GM12878 (cell line): ENCODE results near the gene SPAG9. TPM values are rescaled to one million over a fixed set of nuclear protein-coding genes. Genes with fewer than 3 reads are reported as not detected.

Source experiments
- ATAC-seq: fragments of 200-7000 bp; cut with Tn5 transposase; 3 replicates; pipeline ENCODE4 v1.9.1; 2020; ENCODE audit warnings: mild to moderate bottlenecking, moderate library complexity
- BruUV-seq: library from RNA; stranded (reverse); fragments of 400-500 nt; replicated peaks from 2 replicates; lab custom pipeline; 2021; lab: Mats Ljungman, UMichigan
- CTCF ChIA-PET: fragments of 300-600 bp; sonication (Branson Sonifier 250); formaldehyde crosslinking; extraction: SDS; loops from one replicate; lab custom pipeline; 2021; ENCODE audit warnings: inconsistent platforms; lab: Yijun Ruan, JAX
- POLR2A ChIA-PET: fragments of 350-600 bp; formaldehyde crosslinking; extraction: SDS; loops from one replicate; lab custom pipeline; 2021; ENCODE audit warnings: inconsistent platforms; lab: Charles Lee
- RAD21 ChIA-PET: fragments of 300-600 bp; sonication (Branson Sonifier 250); formaldehyde crosslinking; loops from one replicate; lab custom pipeline; 2023; ENCODE audit warnings: antibody characterized with exemption; ENCODE audit not compliant: unreplicated experiment; lab: Charles Lee
- SMC1A ChIA-PET: fragments of 300-600 bp; sonication (Branson Sonifier 250); formaldehyde crosslinking; loops from one replicate; lab custom pipeline; 2023; ENCODE audit not compliant: unreplicated experiment, uncharacterized antibody; lab: Charles Lee
- DNase-seq: peaks from one replicate; pipeline ENCODE4 v3.0.0-alpha.2; 2011; ENCODE audit warnings: low read depth, low spot score
- FAIRE-seq: peaks from 3 replicates; lab custom pipeline; 2011; peaks lifted over from hg19 to GRCh38; lab: Jason Lieb, UNC
- H2AFZ ChIP-seq: 2 replicates; pipeline ENCODE4 v1.6.0; 2011; ENCODE audit warnings: low read depth, low read length, control low read depth; ENCODE audit not compliant: control insufficient read depth
- H3K27ac ChIP-seq: 2 replicates; pipeline ENCODE4 v1.5.1; 2011; ENCODE audit warnings: control low read depth; ENCODE audit not compliant: control insufficient read depth, insufficient read depth
- H3K27me3 ChIP-seq, 2 experiments: replicated peaks in 1 of 2; 2 replicates each; pipeline versions ENCODE4 v1.6.0 to v1.6.1; 2011; ENCODE audit warnings: low read length in 1 of 2; ENCODE audit not compliant: control insufficient read depth in 2 of 2, insufficient read depth in 2 of 2
- H3K36me3 ChIP-seq, 2 experiments: 2 replicates each; pipeline ENCODE4 v1.5.1; 2011; ENCODE audit warnings: low read length in 1 of 2; ENCODE audit not compliant: control insufficient read depth in 2 of 2, insufficient read depth in 2 of 2
- H3K4me1 ChIP-seq: 2 replicates; pipeline ENCODE4 v1.6.1; 2011; ENCODE audit warnings: mild to moderate bottlenecking, low read length, moderate library complexity, mixed read lengths; ENCODE audit not compliant: control insufficient read depth, insufficient read depth
- H3K4me2 ChIP-seq: 2 replicates; pipeline ENCODE4 v1.6.0; 2011; ENCODE audit warnings: control low read depth; ENCODE audit not compliant: control insufficient read depth, insufficient read depth
- H3K4me3 ChIP-seq: fragments of 200-600 bp; sonication (generic); 2 replicates; pipeline ENCODE4 v1.5.1; 2016
- H3K79me2 ChIP-seq: 2 replicates; pipeline ENCODE4 v1.6.0; 2011; ENCODE audit warnings: low read length; ENCODE audit not compliant: control insufficient read depth, insufficient read depth
- H3K9ac ChIP-seq: 2 replicates; pipeline ENCODE4 v1.8.0; 2011; ENCODE audit warnings: low read length, control low read depth, mixed read lengths; ENCODE audit not compliant: control insufficient read depth, insufficient read depth
- H3K9me3 ChIP-seq: replicated peaks from 3 replicates; pipeline ENCODE4 v1.5.1; 2011; ENCODE audit warnings: mild to moderate bottlenecking, low read length; ENCODE audit not compliant: control insufficient read depth, insufficient read depth
- H4K20me1 ChIP-seq: 2 replicates; pipeline ENCODE4 v1.6.0; 2011; ENCODE audit not compliant: control insufficient read depth, insufficient read depth
- BHLHE40 ChIP-seq, 2 experiments: fragments of 450-650 bp in 1 of 2; IDR thresholded peaks; 2 replicates each; pipeline ENCODE4 v1.6.1; 2011 to 2017; ENCODE audit warnings: low read depth in 2 of 2, borderline replicate concordance in 1 of 2, improper control_type of control experiment in 1 of 2, low read length in 1 of 2, mild to moderate bottlenecking in 1 of 2
- EGR1 ChIP-seq, 2 experiments: IDR thresholded peaks; 1 replicate in 1 of 2; 2 replicates in 1 of 2; pipeline ENCODE4 v1.6.1; 2011 to 2012; ENCODE audit warnings: low read depth in 2 of 2, low read length in 2 of 2, borderline replicate concordance in 1 of 2, mild to moderate bottlenecking in 1 of 2, moderate library complexity in 1 of 2
- POLR2A ChIP-seq: IDR thresholded peaks from 2 replicates; pipeline ENCODE4 v1.6.1; 2011; ENCODE audit warnings: low read depth, mild to moderate bottlenecking, low read length
- RAD51 ChIP-seq: fragments of 450-650 bp; IDR thresholded peaks from 2 replicates; pipeline ENCODE4 v1.6.1; 2016; ENCODE audit warnings: moderate library complexity, mild to moderate bottlenecking, inconsistent platforms
- WGBS: methylation state at CpG from one replicate; pipeline ENCODE4 v1.1.6; 2016; ENCODE audit warnings: low lambda C conversion rate; ENCODE audit not compliant: insufficient replicate concordance, insufficient coverage; ENCODE audit errors: missing lambda C conversion rate; 5-methylcytosine and 5-hydroxymethylcytosine counted together
- in situ Hi-C: fragments of 300-500 bp; cut with MboI; formaldehyde crosslinking; loops from 9 replicates; pipeline ENCODE4 v1.14.3; 2018; ENCODE audit warnings: mixed read lengths
- intact Hi-C: fragments of 100-400 bp; cut with micrococcal nuclease; formaldehyde crosslinking; loops from one replicate; pipeline ENCODE4 v1.14.2; 2022; ENCODE audit not compliant: unreplicated experiment
- polyA plus RNA-seq, 11 experiments: library from polyadenylated mRNA; depleted of rRNA in 4 of 11; unstranded in 6 of 11; stranded (reverse) in 5 of 11; fragments of >200 nt; fragmentation: Nextera tagmentation in 4 of 11; fragmentation: Illumina TruSeq in 1 of 11; extraction: Ambion mirVana in 4 of 11; extraction: Trizol in 1 of 11; gene quantifications; 1 replicate in 1 of 11; 2 replicates in 10 of 11; pipeline versions ENCODE4 v1.2.1 to v1.2.3, GENCODE V29; 2011 to 2016; ENCODE audit warnings: inconsistent platforms in 2 of 11, missing spikeins in 2 of 11, low read depth in 1 of 11
- total RNA-seq, 4 experiments: library from RNA; depleted of rRNA in 3 of 4; stranded (reverse); fragments of >200 nt in 3 of 4; fragmentation: Illumina TruSeq in 1 of 4; extraction: Trizol in 1 of 4; gene quantifications; 2 replicates each; pipeline versions ENCODE4 v1.2.1 to v1.2.3, GENCODE V29; 2013 to 2021

Gene SPAG9
- total and polyA plus RNA-seq, 10 of the 15 experiments (the other 5 are each of a cell fraction or from before 2014, with no cell fraction given): 6.6 to 42.0 (median 24.9) TPM

DNA sequence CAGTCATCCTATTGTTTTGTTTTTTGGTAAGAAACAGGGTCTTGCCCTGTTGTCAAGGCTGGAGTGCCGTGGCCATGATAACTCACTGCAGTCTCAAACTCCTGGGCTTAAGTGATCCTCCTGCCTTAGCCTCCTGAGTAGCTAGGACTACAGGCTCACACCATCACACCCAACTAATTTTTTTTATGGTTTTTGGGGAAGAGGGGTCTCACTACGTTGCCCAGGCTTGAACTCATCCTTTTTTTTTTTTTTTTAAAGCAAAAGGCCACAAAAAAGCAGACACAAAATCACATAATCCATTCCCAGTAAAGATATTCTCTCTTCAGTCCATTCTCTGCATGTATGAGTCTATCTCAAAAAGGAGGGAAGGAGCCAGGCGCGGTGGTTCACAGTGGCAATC, 5.5 kb downstream of the SPAG9 start:
- in situ Hi-C loops (no loop called here), intact Hi-C loops (no loop called here)
- RAD21 ChIA-PET: interaction anchor here (1.2 kb wide), 1 partner anchor 114 kb away, joined by 4 read pairs; no protein-coding TSS in a partner anchor
- FAIRE-seq (no peak), DNase-seq (no peak), ATAC-seq (no peak)
- no peaks in the 10 kb centered on the region for H3K27me3 ChIP-seq
- H3K9ac ChIP-seq: no peak overlapping the region
- SMC1A ChIA-PET: interaction anchor here (0.8 to 1.6 kb wide), 3 partner anchors 12 to 101 kb away, joined by 3 read pairs; no protein-coding TSS in a partner anchor
- H3K4me2 ChIP-seq: 0 out of 2 replicates have a peak overlapping the region, but pooled peaks have one; percentile 3
- POLR2A ChIA-PET: interaction anchor here (0.8 kb wide), 1 partner anchor 9 kb away, joined by 3 read pairs; no protein-coding TSS in a partner anchor
- peaks cover 10% of the 10 kb centered on the region; the same call in 1 of the 2 replicates for H3K4me1 ChIP-seq
- no TSS peak for BruUV-seq
- H3K79me2 ChIP-seq: peaks cover 67% of the 10 kb centered on the region
- no peak overlapping the region for H3K4me3 ChIP-seq
- no peaks in the 10 kb centered on the region; a peak in 1 of 4 replicates for H3K36me3 ChIP-seq
- no peak overlapping the region; the same call in 1 of the 2 replicates for H3K27ac ChIP-seq
- no peak for TF ChIP-seq RAD51
- no peak for TF ChIP-seq BHLHE40 (IDR thresholded peaks at IDR 0.05; ENCODE audit: borderline replicate concordance in 1 of 2, low read depth in 2 of 2, low read length in 1 of 2)
- no peak for TF ChIP-seq POLR2A
- no peak for TF ChIP-seq EGR1 (IDR thresholded peaks at IDR 0.05; ENCODE audit: borderline replicate concordance in 1 of 2, low read depth in 2 of 2, low read length in 2 of 2)
- WGBS: 89% methylated on average over 4 of the region's 4 CpGs
- CTCF ChIA-PET: interaction anchor here (1.7 to 2.7 kb wide), 3 partner anchors 38 to 69 kb away, joined by 4 to 14 read pairs (median 10); partner anchors contain the start of gene NME1
- no peaks in the 10 kb centered on the region for H4K20me1 ChIP-seq
- H3K9me3 ChIP-seq: no peaks in the 10 kb centered on the region
- H2AFZ ChIP-seq: no peak overlapping the region
